SW480 (cell line): Measurements from ENCODE around the gene NOP53.
"Not testable (repeated sequence)": the region's sequence is repeated elsewhere in the genome, so short reads cannot be mapped to it uniquely, and the experiment has no call there.

ENCODE experiments used
- DNase-seq: peaks from one replicate; pipeline ENCODE4 v3.0.0-alpha.2; 2016; ENCODE audit warnings: low spot score

The NOP53 gene

DNA sequence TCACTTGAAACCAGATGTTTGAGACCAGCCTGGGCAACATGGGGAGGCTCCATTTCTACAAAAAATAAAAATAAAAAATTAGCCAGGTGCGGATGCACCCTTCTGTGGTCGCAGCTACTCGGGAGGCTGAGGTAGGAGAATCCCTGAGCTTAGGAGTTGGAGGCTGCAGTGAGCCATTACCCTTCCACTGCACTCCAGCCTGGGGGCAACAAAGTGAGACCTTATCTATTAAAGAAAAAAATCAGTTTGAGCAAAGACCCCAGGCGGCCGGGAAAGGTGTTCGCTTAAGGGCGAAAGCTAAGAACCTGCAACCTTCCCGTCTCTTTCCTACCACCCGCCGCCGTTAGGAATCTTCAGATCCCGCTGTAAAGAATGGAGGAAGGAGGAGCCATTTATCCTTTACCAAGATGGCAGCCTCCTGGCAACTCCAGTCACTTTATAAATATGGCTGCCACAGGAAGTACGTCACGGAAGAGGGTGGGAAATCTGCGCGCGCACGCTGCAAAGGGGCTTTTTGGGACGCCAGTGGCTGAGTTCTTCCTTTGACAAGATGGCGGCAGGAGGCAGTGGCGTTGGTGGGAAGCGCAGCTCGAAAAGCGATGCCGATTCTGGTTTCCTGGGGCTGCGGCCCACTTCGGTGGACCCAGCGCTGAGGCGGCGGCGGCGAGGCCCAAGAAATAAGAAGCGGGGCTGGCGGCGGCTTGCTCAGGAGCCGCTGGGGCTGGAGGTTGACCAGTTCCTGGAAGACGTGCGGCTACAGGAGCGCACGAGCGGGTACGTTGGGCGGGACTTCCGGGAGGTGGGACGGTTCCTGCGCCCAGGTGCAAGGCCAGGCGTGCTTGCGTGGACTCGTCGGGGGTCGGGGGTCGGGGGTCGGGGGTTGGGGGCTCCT lies at the start of gene NOP53:
Gene NOP53, plus strand, starts transcription at position 537 of the 892 bp plus-strand sequence. Its CDS starts 14 bp downstream, at position 551.
- peak; percentile 98 for DNase-seq

GRCh38 chr19:47696635-47697034 lies 48.7 kb upstream of the NOP53 start:
- DNase-seq, result no peak

GRCh38 chr19:47697863-47698609 lies 47.3 kb upstream of the NOP53 start:
- DNase-seq, result peak; percentile 86

DNA sequence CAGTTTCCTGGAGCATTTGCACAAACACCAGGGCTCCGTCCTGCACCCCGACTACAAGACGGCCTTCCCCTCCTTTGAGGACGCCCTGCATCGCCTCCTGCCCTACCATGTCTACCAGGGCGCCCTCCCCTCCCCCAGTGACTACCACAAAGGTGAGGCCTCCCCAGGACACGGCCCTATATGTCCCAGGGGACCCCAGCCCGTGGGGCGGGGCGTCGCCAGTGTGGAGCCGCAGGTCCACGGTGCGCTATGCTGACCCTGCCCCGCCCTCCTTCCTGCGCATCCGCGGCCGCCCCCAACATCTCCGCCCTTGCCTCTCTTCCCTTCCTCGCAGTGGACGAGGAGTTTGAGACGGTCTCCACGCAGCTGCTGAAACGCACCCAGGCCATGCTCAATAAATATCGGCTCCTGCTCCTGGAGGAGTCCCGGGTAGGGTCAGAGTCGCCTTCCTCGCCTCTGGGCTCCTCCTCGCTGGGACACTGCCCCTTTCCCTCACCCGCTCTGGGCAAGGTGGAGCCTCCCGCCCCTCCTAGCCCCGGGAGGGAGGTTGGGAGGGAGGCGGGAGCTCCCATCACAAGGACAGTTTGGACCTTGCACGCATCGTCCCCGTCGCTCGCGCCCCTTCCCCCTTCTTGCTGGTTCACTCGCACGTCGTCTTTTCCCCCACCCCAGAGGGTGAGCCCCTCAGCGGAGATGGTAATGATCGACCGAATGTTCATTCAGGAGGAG lies 46.6 kb upstream of the NOP53 start:
- DNase-seq, result no peak

- DNase-seq, result peak; percentile 44
Measured at GRCh38 chr19:47699360-47699917, 45.9 kb upstream of the NOP53 start.

- DNase-seq, result no peak
Measured at GRCh38 chr19:47700934-47701716, 44.2 kb upstream of the NOP53 start.

- no peak for DNase-seq
Measured at GRCh38 chr19:47701717-47702552, 43.4 kb upstream of the NOP53 start.

DNA sequence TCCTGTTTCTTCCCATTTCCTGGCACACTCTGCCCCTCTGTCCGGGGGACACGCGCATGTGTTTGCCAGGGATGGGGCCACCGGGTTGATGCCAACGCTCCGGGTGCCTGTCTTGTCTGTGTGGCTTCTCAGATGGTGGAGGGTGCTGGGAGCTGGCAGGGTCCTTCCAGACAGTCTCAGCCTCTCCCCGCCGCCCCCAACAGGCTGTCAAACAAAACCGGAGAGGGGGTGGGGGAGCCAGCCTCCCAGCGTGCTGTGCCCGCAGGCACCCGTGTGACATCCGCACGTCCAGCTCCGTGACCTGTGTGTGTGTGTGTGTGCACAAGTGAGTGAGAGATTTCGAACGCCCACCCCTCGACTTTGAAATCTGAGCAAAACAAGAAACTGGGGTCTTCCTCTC lies 42.7 kb upstream of the NOP53 start:
- no peak for DNase-seq

DNA sequence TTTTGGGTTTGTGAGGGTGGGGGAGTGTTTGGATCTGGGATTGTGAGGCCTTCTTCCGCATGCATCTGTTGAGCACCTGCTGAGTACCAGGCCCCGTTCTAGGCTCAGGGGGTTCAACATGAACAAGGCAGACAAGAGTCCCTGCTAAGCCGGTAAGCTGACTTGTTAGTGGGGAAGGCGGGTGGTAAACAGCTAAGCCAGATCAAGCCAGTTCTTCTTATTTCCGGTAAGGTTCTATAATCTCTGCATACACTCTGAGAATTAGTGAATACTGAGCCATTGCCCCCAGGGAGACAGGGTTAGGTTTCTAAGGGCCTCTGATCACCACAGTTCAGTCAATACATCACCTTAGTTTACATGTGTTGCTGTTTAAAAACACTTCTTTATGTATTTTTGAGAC lies 42.0 kb upstream of the NOP53 start:
- DNase-seq, result no peak

DNA sequence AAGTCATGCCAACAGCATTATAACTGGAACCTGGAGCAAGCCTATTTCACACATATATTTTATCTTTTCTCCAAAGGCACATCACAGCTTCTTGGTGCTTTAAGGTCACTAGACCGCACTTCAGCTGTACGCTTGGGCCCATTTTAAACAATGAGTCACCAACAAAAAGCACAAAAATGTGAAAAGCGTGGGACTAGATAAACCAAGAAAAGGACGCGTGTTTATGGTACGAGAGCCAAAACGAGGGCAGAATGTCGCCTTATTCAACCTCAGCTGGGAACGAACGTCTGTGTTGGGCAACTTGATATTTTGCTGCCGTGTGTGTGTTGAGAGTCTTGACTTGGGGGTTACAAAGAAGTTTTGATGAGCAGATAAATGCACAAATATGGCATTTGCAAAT lies 41.3 kb upstream of the NOP53 start:
- DNase-seq, result no peak

GRCh38 chr19:47704656-47705055 lies 40.7 kb upstream of the NOP53 start:
- no peak for DNase-seq

GRCh38 chr19:47707135-47707925 lies 38.0 kb upstream of the NOP53 start:
- DNase-seq, result peak; percentile 82

GRCh38 chr19:47711652-47712242 lies 33.6 kb upstream of the NOP53 start:
- DNase-seq, result no peak

DNA sequence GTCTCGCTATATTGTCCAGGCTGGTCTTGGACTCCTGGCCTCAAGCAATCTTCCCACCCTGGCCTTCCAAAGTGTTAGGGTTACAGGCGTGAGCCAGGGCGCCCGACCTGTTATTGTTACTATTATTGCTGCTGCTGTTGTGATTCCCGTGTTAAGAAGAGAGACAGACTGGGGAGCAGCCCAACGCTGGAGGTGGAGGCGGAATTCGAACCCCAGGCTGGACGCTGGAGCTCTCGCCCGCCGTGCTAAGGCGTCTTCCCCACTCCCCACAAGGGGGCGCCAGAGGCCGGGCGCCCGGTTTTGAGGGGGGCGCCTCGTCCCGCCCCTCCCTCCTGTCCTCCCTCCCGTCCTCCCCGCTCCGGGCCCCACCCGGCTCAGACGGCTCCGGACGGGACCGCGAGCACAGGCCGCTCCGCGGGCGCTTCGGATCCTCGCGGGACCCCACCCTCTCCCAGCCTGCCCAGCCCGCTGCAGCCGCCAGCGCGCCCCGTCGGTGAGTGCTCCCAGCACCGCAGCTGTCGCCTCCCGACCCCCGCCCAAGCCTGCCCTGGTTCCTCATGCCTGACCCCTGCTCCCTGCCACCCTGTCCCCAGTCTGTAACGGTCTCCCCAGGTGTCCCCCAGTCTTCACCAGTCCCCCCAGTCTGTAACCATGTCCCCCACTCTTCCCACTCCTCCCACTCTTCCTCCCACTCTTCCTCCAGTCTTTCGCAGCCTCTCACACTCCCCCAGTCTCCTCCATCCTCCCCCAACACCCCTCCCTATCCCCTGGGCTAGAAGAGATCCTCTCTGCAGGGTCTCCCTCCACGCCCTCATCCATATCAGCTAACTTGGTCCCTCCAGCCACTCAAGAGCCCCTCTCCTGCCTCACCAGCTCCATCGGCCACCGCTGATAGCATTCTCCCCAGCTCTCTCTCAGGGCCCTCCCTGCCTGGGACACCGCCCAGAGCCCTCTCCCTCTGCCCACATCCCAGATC lies 32.0 kb upstream of the NOP53 start, which contains the start of gene EHD2:
Gene EHD2, plus strand, starts transcription at position 377 of the 976 bp plus-strand sequence. CDS start 3,191 bp downstream, outside the sequence.
- no peak for DNase-seq

GRCh38 chr19:47714339-47714738 lies 31.0 kb upstream of the NOP53 start:
- DNase-seq, result no peak

DNA sequence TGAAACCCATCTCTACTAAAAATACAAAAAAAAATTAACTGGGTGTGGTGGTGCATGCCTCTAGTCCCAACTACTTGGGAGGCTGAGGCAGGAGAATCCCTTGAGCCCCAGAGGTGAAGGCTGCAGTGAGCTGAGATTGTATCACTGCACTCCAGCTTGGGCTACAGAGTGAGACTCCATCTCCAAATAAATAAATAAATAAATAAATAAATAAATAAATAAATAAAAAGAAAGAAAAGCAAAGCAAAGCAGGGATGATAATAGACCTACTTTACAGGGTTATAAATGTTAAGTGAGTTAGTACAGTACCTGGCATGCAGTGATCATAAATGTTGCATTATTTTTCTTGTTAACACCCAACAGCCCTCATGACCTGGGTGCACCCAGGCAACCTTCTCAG lies 30.5 kb upstream of the NOP53 start:
- DNase-seq, result not testable (repeated sequence)

DNA sequence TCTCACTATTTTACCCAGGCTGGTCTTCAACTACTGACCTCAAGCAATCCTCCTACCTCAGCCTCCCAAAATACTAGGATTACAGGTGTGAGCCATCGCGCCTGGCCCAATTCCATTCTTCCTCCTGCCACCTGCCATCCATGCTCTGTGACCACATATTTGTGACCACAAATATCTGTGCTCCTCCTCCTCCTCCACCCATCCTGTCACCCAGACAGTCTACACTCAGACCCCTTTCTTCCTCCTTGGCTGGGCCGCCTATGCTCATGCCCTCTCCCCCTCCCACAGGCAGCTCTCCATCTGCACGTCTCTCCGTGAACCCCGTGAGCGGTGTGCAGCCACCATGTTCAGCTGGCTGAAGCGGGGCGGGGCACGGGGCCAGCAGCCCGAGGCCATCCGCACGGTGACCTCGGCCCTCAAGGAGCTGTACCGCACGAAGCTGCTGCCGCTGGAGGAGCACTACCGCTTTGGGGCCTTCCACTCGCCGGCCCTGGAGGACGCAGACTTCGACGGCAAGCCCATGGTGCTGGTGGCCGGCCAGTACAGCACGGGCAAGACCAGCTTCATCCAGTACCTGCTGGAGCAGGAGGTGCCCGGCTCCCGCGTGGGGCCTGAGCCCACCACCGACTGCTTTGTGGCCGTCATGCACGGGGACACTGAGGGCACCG lies 28.9 kb upstream of the NOP53 start:
- DNase-seq, result peak; percentile 69
